GM21423 (cell line): ENCODE data around the gene ZNF280C.

Experiments
- ATAC-seq: cut with Tn5 transposase; IDR thresholded peaks from one replicate; pipeline ENCODE4 v1.9.1; 2021; ENCODE audit warnings: mild to moderate bottlenecking, moderate library complexity; ENCODE audit not compliant: unreplicated experiment

The ZNF280C gene

DNA sequence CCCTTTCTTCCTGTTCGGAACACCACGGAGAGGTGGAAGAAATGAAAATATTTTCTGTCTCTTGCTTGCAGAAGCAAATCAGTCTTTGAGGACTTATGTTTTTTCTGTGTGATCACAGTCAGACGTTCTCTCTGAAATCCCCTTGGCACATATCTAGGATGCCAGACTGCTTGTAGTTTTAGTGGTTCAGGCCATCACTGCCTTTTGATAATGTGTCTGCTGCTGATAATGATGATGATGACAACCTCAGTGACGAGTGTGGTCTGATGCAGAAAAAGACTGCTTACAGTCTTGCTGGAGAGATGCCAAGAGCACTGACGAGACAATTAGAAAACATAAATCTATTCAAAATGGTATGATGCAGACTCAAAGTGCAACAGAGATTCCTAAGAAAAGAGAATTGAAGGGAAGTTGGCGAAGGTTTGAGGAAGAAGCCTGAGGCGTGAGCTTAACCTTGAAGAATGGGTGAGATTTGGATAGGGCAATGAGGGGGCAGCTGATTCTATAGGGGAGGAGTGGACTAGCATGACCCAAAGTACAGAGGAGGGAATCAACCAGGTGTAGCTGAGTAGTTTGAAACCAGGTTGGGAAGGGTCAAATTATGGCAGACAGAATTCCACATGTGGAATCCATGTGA lies 89.0 kb downstream of the ZNF280C start:
- ATAC-seq, result no peak

DNA sequence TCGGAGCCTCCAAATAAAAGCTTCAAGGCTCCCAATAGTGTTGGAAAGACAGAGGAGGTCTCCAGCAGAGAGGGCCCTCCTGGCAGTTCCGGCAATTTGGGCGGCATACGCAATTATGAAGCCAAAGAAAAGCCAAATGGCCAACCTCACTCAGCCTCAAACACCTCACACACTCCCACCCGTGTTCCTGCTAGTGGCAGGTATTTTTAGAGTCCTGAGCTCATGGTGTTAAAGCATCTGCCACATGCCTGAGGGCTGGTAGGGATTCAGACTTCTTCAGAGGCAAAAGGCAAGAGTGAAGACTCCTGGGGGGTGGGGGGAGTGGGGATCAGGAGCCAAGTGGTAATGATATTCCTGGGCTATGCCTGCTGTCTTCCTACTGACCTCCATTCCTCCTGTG lies 89.5 kb downstream of the ZNF280C start:
- ATAC-seq, result no peak

DNA sequence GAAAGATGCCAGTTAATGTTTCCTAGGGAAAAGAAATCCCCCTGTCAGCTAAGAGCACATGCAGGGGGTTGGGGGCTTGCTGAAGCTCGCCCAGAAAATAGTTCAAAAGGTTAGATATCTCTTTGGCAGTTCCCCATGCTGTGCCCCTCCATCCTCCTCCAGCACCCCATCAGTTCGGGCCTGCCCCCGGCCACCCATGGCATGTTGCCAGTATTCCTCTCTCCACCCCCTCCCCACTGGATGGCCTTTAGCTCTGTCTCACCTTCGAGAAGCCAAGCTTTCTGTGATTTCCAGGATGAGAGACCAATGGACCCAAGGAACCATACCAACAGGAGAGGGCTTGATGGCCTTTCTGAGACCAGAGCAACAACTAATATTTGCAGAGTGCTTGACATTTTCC lies 91.8 kb downstream of the ZNF280C start:
- no peak for ATAC-seq

DNA sequence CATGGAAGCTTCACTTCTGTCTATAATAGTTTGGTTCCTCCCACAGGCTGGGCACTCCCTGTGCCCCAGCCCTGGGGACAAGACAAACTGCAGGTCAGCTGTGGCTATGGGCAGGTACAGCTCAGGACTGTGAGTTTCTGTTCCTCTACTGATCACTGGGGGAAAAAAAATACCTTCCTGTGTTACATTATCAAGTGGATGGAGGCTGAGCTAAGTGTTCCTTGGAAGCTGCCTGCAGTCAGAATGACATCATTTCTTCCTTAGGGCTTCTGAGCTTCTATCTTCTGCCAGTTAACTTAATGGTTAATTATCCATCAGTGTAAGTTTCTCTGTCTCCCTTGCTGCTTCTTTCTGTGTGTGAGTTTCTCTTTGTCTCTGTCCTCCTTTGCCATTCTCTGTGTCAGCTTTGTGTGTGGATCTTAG lies 92.3 kb downstream of the ZNF280C start:
- peak; percentile 87 for ATAC-seq

DNA sequence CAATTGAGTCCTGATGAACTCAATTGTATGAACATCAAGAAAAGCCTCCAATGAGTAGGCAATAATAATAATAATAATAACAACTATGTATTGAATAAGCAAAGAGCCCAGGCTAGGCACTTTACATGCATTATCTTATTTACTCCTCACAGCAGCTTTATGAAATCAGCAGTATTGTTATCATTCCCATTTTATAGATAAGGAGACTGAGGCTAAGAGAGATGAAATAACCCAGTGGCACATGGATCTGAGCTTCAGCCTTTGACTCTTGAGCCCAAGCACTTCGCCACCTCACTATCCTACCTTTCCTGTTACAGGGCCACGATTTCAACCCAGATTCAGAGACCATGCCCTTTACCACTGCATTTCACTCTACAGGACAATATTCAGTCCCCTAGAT lies 93.8 kb downstream of the ZNF280C start:
- no peak for ATAC-seq

DNA sequence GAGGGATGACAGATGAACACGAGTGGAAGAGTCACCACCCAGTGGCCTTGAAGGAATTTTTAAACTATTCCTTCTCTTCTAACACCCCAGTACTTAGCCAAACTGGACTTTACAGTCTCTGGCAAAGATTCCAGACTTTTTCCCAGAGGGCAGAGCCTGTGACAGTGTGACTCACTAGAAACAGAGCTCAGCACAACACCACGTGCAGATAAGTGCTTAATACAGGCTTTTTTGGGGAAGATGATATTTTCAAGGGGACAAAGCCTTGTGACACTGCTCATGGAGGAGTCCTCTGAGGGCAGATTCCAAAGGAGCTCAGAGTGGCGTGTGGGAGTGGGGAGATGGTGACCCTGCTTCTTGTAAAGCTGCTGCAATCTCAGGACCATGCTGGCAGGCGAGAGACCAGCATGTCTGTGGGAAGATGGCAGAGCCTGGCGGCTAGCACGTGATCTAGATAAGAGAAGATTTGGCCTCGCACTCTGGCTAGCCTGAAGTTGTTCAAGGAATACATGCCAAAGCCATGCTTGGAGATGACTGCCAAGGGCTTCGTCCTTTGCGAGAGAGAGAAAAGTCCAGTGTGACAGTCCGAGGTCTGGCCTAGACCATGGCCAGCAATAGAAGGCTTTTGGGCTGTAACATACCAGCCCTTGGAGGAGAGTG lies 94.5 kb downstream of the ZNF280C start:
- ATAC-seq, result no peak

DNA sequence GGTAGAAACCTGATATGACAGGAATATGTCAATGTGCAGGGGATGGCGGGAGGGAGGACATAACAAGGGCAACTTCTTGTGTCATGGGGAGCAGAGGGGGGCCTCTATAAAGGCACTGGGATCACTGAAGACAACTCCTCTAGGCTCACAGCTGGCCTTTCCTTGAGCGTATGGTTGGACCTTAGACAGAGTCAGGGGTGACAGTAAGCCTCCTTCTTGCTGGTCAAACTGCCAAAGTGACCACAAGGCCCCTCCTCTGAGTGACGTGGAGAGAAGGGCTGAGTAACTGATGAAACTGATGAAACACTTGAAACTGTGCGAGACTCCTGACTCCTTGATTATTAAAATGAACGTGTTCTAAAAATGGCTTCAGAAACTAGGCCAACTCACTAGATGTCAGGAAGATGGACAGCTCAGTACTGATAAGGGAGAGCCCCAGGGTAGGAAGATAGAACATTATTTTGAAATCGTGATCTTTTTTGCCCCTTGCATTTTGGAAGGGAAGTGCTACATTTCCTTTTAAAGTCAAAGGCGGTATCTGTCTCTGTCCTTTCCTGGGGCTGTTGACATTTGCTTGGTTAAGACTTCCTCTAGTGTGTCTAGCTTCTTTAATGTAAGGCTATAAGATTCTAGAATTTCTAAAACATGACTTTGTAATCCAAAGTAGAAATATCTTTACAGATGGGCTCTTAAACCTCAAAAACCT lies 95.4 kb downstream of the ZNF280C start:
- peak; percentile 35 for ATAC-seq

DNA sequence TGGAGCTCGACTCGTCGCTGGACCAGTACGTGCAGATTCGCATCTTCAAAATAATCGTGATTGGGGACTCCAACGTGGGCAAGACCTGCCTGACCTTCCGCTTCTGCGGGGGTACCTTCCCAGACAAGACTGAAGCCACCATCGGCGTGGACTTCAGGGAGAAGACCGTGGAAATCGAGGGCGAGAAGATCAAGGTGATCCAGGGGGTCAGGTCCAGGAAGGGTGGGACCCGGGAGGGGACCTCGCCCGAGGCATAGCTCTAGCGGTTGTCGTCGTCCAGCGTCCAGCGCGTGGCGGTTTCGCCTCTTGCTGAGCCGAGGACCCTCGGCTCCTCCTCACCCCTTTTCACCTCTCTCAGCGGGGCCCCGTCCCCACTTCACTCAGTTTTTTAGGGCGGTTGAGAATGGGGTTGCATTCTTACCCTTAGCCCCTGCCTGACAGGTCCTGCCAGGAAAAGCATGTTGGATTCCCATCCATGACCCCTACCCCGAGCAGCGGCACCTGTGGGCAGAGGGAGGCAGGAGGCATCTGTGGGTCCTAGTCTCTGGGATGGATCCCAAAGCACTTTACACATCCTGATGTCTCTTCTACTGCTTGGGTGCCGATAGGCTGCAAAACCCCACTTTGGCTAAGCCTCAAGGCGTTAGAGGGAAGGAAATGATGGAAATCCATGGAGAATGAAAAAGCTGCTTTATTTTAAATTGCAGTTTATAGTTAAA lies 96.4 kb downstream of the ZNF280C start:
- ATAC-seq, result no peak

DNA sequence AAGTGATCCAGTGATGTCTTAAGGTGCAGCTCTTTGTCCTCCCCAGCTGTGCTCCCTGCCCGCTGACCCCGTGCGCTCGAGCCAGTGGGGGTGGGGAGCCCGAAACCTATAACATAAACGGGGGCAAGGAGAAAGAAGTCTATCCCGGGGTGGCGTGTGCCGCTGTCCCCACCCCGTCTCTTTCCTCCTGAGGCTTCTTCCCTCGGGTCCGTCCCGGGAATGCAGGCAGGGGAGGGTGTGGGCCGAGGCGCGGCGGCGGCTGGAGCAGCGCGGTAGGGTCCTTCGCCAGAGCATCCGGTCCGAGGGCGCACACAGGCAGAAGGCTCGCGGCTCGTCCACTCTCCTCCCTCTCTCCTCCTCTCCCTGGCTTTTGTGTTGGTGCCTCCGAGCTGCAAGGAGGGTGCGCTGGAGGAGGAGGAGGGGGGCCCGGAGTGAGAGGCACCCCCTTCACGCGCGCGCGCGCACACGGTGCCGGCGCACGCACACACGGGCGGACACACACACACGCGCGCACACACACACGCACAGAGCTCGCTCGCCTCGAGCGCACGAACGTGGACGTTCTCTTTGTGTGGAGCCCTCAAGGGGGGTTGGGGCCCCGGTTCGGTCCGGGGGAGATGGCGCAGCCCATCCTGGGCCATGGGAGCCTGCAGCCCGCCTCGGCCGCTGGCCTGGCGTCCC lies 97.1 kb downstream of the ZNF280C start, which contains the start of gene RAB33A:
Gene RAB33A (plus strand): TSS at position 517 of the 681 bp plus-strand sequence. CDS start 101 bp downstream, at position 618.
- ATAC-seq, result no peak

DNA sequence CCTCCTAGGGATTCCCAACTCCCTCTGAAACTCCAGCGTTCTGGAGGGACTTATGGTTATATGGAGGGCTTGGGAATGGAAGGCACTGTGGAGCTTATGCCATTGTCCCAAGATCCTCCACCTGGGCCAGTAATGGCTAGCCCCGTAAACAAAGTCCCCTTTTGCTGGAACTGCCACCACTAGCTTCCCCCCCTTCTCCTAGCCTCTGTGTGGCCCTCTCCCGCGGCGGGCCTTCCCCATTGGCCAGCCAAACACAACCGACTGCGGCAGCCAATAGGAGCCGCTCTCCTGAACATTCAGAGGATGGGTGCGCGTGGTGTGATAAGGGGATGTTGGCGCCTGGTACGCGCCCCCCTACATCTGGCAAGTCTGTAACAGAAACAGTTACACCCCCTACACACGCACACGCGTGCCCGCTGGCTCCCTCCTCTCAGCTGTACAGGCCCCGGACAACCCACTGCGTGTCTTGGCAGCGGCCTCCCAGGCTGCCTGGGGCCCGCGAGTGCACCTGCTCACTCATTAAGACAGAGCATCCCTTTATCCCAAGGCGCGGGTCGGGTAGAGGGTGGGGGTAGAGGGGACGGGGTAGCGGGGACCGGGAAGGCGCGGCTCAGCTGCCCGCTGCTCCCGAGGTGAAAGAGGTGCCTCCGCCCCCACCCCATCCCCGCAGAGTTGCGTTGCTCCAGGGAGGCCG lies 97.8 kb downstream of the ZNF280C start:
- ATAC-seq, result peak; percentile 82

DNA sequence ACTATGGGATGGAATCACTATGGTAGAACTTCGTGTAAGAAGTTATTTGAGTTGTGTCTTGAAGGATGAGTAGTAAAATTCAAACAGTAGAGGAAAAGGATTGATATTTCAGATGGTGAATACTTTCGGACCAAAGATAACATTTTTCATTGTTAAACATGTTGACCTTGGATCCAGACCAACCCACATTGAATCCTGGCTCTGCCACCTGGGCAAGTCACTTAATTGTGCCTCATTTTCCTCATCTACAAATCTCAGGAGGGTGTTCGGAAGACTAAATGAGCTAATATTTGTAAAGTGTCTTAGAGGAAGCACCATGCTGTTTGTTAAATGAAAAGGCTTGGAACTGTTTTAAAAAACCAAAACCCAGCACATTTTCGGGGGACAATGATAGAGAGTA lies 101.7 kb downstream of the ZNF280C start:
- ATAC-seq, result no peak

DNA sequence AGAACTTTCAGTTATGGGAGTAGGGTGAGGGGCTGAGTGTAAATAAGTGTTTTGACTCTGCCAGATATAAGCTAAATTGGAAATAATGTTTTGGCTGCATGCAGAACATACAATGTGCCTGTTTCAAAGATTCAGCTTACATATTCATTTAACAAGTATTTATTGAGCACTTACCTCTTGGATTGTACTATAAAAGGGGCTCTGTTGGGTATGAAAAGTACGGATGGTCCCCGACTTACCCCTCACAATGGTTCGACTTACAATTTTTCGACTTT lies 102.3 kb downstream of the ZNF280C start:
- ATAC-seq, result no peak

DNA sequence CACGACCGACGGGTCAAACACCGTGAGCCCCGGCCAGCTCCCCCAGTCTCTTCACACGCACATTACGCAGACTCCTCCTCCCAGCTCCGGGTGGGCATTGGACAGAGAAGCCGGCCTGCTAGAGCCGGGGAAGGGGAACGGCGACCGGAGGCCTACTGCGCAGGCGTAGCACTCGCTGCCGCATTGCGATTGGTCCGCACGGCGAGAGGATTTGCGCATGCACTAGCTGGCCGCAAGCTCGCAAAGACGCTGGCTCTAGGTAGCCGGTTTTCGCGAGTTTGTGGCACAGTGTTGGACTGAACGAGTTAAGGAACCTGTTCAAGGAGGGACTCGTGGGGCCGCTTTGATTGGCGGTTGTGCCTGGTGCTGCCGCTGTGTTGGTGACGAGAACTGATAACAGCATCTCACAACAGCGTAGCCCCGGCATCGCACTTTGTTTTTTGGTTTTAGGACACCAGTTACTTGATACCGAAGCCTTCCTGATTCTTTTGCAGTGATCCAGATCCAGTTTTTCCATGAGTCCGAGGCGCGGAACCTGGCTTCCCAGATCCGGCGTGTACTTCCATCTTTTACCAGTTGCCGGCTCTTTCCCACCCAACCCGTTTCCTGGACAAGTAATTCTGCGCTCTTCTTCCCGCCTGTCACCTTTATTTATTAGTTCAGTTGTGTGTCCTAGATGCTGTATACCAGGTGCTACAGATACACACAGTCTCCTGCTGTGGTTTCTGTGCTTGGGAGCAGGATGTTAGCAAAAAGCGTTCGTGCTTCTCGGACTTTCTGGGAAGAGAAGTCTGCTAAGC lies 102.8 kb downstream of the ZNF280C start, which contains the start of gene AIFM1:
Gene AIFM1 (minus strand): TSS at position 139 of the 800 bp plus-strand sequence. CDS start 185 bp downstream, outside the sequence.
- ATAC-seq, result peak; percentile 91

DNA sequence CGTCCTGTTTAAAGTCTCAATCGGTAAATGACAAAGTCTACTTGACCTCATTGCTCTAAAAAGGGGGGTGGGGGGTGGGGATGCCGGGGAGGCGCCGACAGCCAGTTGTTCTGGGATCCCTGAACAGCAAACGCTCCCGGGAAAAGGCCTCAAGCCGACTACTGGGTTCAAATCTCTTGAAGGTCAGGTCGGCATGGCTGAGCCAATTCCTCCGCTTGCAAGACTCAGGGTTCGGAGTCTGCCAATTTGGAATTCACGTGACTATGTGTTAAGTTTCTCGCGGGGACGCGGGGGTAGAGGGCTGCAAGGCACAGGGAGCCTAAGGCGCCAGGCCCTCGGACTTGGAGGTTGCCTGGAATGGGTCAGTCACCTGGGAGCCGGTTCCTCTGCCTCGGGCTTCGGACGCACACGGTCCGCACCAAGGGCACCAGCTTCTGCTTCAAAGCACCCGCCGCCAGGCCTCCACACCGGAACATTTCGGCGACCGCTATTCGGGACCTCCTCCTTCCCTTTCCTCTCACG lies 103.5 kb downstream of the ZNF280C start:
- ATAC-seq, result no peak

DNA sequence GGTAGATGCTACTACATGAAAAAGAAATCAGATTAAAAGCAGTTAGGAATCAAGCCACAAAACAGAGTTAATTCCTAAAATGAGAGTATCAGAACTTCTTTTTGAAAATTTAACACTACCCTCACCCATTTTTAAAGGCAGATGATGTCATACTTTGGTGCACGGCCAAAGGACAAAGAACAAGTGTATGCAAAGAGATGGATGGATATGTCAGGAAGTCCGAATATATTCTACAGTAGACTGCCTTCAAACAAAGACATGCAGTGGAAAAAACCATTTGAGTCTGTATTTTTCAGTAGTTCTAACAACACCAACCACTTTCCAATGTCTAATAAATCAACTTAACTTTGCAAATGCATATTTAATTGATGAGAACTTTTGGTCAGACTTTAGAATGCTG lies 105.3 kb downstream of the ZNF280C start:
- ATAC-seq, result no peak

DNA sequence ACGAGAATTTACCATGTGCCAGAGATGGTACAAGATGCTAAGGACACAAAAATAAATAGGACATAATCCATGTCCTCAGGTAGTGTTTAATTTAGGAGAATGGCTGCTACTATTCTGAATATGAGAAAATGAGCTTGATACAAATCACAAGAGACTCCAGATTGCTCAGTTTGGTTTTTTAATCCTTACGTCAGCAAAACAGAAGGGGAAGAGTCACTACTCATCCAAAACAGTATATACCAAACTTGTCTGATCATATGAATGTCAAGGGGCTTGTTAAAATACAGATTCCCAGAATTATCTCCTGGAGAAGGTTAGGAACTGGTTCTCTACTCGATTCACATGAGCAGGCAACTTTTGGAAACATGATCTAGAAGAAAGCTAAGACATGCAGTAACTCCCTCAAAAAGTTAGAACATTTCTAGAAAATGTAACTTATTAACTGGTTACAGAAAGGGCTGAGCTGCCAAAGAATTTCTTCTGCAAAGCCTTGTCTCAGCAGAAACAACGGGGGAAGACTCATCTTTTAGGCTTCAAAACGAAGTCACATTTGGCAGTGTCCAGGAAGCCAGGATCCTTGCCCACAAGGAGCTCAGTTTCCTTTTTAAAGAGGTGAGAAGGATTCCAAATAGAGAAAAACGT lies 106.5 kb downstream of the ZNF280C start:
- no peak for ATAC-seq

DNA sequence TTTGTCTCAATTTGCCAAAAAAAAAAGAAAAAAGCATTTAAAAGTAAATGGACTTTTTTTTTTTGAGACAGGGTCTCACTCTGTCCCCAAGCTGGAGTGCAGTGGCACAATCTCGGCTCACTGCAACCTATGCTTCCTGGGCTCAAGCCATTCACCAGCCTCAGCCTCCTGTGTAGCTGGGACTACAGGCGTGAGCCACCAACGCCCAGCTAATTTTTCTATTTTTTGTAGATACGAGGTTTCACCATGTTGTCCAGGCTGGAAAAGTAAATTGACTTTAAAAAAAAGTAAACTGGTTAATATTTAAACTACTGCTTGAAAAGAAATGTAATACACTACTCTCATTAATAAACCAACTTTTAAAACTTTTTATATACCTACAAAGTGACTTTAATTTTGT lies 108.9 kb downstream of the ZNF280C start:
- no peak for ATAC-seq

DNA sequence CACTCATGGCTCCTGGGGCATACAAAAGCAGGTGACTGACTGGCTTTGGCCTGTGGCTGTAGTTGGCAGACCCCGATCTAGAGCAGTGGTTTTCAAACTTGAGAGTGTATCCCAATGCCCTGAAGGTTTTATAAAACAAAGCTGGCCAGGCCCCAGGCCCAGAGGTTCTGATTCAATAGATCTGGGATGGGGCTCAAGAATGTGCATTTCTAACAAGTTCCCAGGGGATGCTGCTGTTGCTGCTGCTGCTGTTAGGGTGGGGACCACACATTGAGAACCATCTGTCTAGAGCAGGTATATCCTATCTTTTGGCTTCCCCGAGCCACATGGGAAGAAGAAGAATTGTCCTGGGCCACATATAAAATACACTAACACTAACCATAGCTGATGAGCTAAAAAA lies 110.4 kb downstream of the ZNF280C start:
- ATAC-seq, result no peak

DNA sequence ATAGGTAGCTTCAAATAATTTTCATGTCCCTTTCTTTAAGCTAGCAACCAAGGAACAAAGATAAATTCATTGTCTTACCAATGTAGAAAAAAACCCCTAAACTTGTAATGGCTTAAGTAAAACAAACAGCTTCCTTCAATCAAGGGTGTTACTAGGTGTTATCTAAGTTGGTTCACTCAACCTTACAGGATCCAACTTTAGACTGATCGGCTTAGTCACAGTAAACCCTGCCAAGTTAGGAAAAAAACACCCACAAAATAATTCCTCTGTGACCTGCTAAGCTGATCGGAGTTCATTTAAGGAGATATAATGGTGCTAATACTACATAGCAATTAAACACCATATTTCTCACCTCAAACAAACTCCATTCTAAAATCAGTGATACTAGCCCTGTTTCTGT lies 113.1 kb downstream of the ZNF280C start:
- no peak for ATAC-seq
